Calu3 (cell line): ENCODE data around the gene ARHGEF6. TPM values are rescaled to one million over a fixed set of nuclear protein-coding genes. Genes with fewer than 3 reads are reported as not detected.

Source experiments
- Bru-seq: library from RNA; stranded (reverse); fragments of 400-500 nt; gene quantifications from one replicate; lab custom pipeline; 2021; lab: Mats Ljungman, UMichigan
- BruChase-seq, 2 experiments: library from RNA; stranded (reverse); fragments of 400-500 nt; gene quantifications; one replicate each; lab custom pipeline; 2021; lab: Mats Ljungman, UMichigan
- BruUV-seq: library from RNA; stranded (reverse); fragments of 400-500 nt; replicated peaks from 2 replicates; lab custom pipeline; 2021; lab: Mats Ljungman, UMichigan
- CTCF ChIA-PET: fragments of 300-600 bp; sonication (Branson Sonifier 250); formaldehyde crosslinking; loops from one replicate; lab custom pipeline; 2022; ENCODE audit warnings: antibody characterized with exemption; lab: Charles Lee
- DNase-seq: peaks from one replicate; pipeline ENCODE4 v3.0.0; 2022
- H3K27ac Mint-ChIP-seq: one replicate; pipeline ENCODE4 v1.8.0; 2022; ENCODE audit warnings: mixed read lengths; ENCODE audit not compliant: unreplicated experiment
- H3K27me3 Mint-ChIP-seq: one replicate; pipeline ENCODE4 v1.8.0; 2022; ENCODE audit warnings: mixed read lengths; ENCODE audit not compliant: unreplicated experiment
- H3K36me3 Mint-ChIP-seq: one replicate; pipeline ENCODE4 v1.8.0; 2022; ENCODE audit warnings: mild to moderate bottlenecking, moderate library complexity, mixed read lengths; ENCODE audit not compliant: insufficient read depth, unreplicated experiment
- H3K4me1 Mint-ChIP-seq: one replicate; pipeline ENCODE4 v1.8.0; 2022; ENCODE audit warnings: mild to moderate bottlenecking, low read depth, mixed read lengths; ENCODE audit not compliant: unreplicated experiment
- H3K4me3 Mint-ChIP-seq: one replicate; pipeline ENCODE4 v1.8.0; 2022; ENCODE audit warnings: mild to moderate bottlenecking, low read depth, moderate library complexity, mixed read lengths; ENCODE audit not compliant: unreplicated experiment
- H3K9me3 Mint-ChIP-seq: one replicate; pipeline ENCODE4 v1.8.0; 2022; ENCODE audit warnings: low read depth, mixed read lengths; ENCODE audit not compliant: unreplicated experiment
- CTCF ChIP-seq: fragments of 200-600 bp; IDR thresholded peaks from one replicate; pipeline ENCODE4 v1.8.0; 2022; ENCODE audit warnings: antibody characterized with exemption; ENCODE audit not compliant: unreplicated experiment
- intact Hi-C: fragments of 100-400 bp; cut with micrococcal nuclease; formaldehyde crosslinking; loops from one replicate; pipeline ENCODE4 v1.10.0; 2022; ENCODE audit not compliant: unreplicated experiment
- long read RNA-seq: library from polyadenylated mRNA; stranded (forward); transcript quantifications from one replicate; pipeline ENCODE4 v2.0.0, GENCODE V29; 2022
- total RNA-seq: library from RNA; stranded (reverse); gene quantifications from 2 replicates; pipeline ENCODE4 v1.2.3, GENCODE V29; 2022

ARHGEF6 gene
- total RNA-seq = 0.07 and 0.17 TPM in 2 replicates
- Bru-seq, nascent RNA = percentile 11 among the genes with signal in this experiment
- BruChase-seq, experiment 1, labeled RNA remaining after a 6-hour chase = percentile 10 among the genes with signal in this experiment
- BruChase-seq, experiment 2, labeled RNA remaining after a 2-hour chase = percentile 9 among the genes with signal in this experiment
- long read RNA-seq = 0 reads

GRCh38 chrX:136780763-136781162, at the start of gene ARHGEF6:
Gene ARHGEF6, minus strand, starts transcription at chrX:136780932. Its CDS starts 50 bp downstream, at chrX:136780882.
- no peaks in the 10 kb centered on the region for H3K36me3 Mint-ChIP-seq
- no peak within 1 kb of the TSS for H3K4me3 Mint-ChIP-seq
- intact Hi-C loops = loop anchor here (5.0 kb wide), 1 partner anchor 458 kb away; no protein-coding TSS in a partner anchor
- H3K27ac Mint-ChIP-seq = no peak within 1 kb of the TSS
- H3K27me3 Mint-ChIP-seq = peaks cover 7% of the 10 kb centered on the region
- no peaks in the 10 kb centered on the region for H3K9me3 Mint-ChIP-seq
- TF ChIP-seq CTCF = no peak
- DNase-seq = no peak
- CTCF ChIA-PET = no interaction called here
- BruUV-seq = no TSS peak
- no peaks in the 10 kb centered on the region for H3K4me1 Mint-ChIP-seq

- no peaks in the 10 kb centered on the region for H3K9me3 Mint-ChIP-seq
- H3K27ac Mint-ChIP-seq = no peak overlapping the region
- H3K4me1 Mint-ChIP-seq = no peaks in the 10 kb centered on the region
- H3K27me3 Mint-ChIP-seq = no peaks in the 10 kb centered on the region
- intact Hi-C loops = no loop called here
- H3K4me3 Mint-ChIP-seq = no peak overlapping the region
- CTCF ChIA-PET = no interaction called here
- no peaks in the 10 kb centered on the region for H3K36me3 Mint-ChIP-seq
- DNase-seq = no peak
- TF ChIP-seq CTCF = no peak
- no TSS peak for BruUV-seq
Observed at GRCh38 chrX:136829413-136829812, 48.7 kb upstream of the ARHGEF6 start.

GRCh38 chrX:136828830-136829229, 48.1 kb upstream of the ARHGEF6 start:
- no peak for TF ChIP-seq CTCF
- Mint-ChIP-seq H3K36me3 (no peaks in the 10 kb centered on the region), H3K27me3 (no peaks in the 10 kb centered on the region), H3K4me1 (no peaks in the 10 kb centered on the region), H3K27ac (no peak overlapping the region), H3K9me3 (no peaks in the 10 kb centered on the region), H3K4me3 (no peak overlapping the region)
- no TSS peak for BruUV-seq
- no peak for DNase-seq
- CTCF ChIA-PET = no interaction called here
- intact Hi-C loops = no loop called here

- Mint-ChIP-seq H3K27ac (no peak overlapping the region), H3K9me3 (no peaks in the 10 kb centered on the region), H3K27me3 (no peaks in the 10 kb centered on the region), H3K4me1 (no peaks in the 10 kb centered on the region), H3K36me3 (no peaks in the 10 kb centered on the region), H3K4me3 (no peak overlapping the region)
- BruUV-seq = no TSS peak
- CTCF ChIA-PET = no interaction called here
- no peak for TF ChIP-seq CTCF
- intact Hi-C loops = no loop called here
- no peak for DNase-seq
Observed at GRCh38 chrX:136827026-136827425, 46.3 kb upstream of the ARHGEF6 start.
